HG03558 (cell line): Measurements from ENCODE around the gene S100A12.

Source experiments
- ATAC-seq: cut with Tn5 transposase; IDR thresholded peaks from one replicate; pipeline ENCODE4 v1.9.1; 2021; ENCODE audit warnings: moderate number of reproducible peaks; ENCODE audit not compliant: unreplicated experiment; ENCODE audit errors: extremely low read depth

The S100A12 gene

GRCh38 chr1:153339802-153340201 lies 35.6 kb downstream of the S100A12 start:
- no peak for ATAC-seq

- ATAC-seq = no peak
Measured at GRCh38 chr1:153337980-153338853, 37.2 kb downstream of the S100A12 start.

- no peak for ATAC-seq
Measured at GRCh38 chr1:153336650-153337049, 38.8 kb downstream of the S100A12 start.

- no peak for ATAC-seq
Measured at GRCh38 chr1:153333902-153334301, 41.5 kb downstream of the S100A12 start.

- ATAC-seq = no peak
Measured at GRCh38 chr1:153324912-153325311, 50.5 kb downstream of the S100A12 start.
